Liver (tissue), 9 donors: ENCODE results near the gene GPAT3. TPM values are rescaled to one million over a fixed set of nuclear protein-coding genes. Genes with fewer than 3 reads are reported as not detected.

Source experiments
- DNase-seq: peaks from one replicate; pipeline ENCODE4 v3.0.0-alpha.2; 2017; ENCODE audit warnings: low spot score
- H3K27ac ChIP-seq, 2 donors: one replicate each; pipeline ENCODE4 v1.7.0; 2013; ENCODE audit warnings: inconsistent platforms in 2 of 2, low read length in 2 of 2, control low read depth in 1 of 2, low read depth in 1 of 2, mild to moderate bottlenecking in 1 of 2
- H3K27me3 ChIP-seq, 4 donors: one replicate each; pipeline versions ENCODE4 v1.6.1 to v1.7.0; 2013; ENCODE audit warnings: low read length in 3 of 4, inconsistent platforms in 1 of 4, mild to moderate bottlenecking in 1 of 4, moderate library complexity in 1 of 4; ENCODE audit not compliant: control insufficient read depth in 4 of 4, insufficient read depth in 4 of 4
- H3K36me3 ChIP-seq, 4 donors: one replicate each; pipeline versions ENCODE4 v1.6.1 to v1.7.0; 2013; ENCODE audit warnings: low read length in 3 of 4, mild to moderate bottlenecking in 3 of 4, low read depth in 1 of 4, moderate library complexity in 1 of 4; ENCODE audit not compliant: control insufficient read depth in 4 of 4, insufficient read depth in 3 of 4
- H3K4me1 ChIP-seq, 4 donors: one replicate each; pipeline versions ENCODE4 v1.6.1 to v1.7.0; 2013; ENCODE audit warnings: low read length in 3 of 4, mild to moderate bottlenecking in 3 of 4, moderate library complexity in 1 of 4; ENCODE audit not compliant: control insufficient read depth in 4 of 4, insufficient read depth in 4 of 4
- H3K4me3 ChIP-seq, 3 donors: one replicate each; pipeline versions ENCODE4 v1.6.1 to v1.7.0; 2013; ENCODE audit warnings: low read length in 3 of 3, control low read depth in 1 of 3, low read depth in 1 of 3, mild to moderate bottlenecking in 1 of 3
- H3K9ac ChIP-seq, 2 donors: one replicate each; pipeline ENCODE4 v1.7.0; 2013; ENCODE audit warnings: low read length in 2 of 2, mild to moderate bottlenecking in 2 of 2, moderate library complexity in 2 of 2, control low read depth in 1 of 2, low read depth in 1 of 2
- H3K9me3 ChIP-seq, 4 donors: one replicate each; pipeline versions ENCODE4 v1.6.1 to v1.7.0; 2013; ENCODE audit warnings: low read length in 3 of 4; ENCODE audit not compliant: control insufficient read depth in 4 of 4
- CTCF ChIP-seq: fragments of 150-350 bp; IDR thresholded peaks from 2 replicates; pipeline ENCODE4 v1.5.1; 2017; ENCODE audit warnings: improper control_type of control experiment, low read depth, low read length; ENCODE audit not compliant: missing input control
- EGR1 ChIP-seq, 2 donors: IDR thresholded peaks; 2 replicates each; pipeline ENCODE4 v1.6.1; 2016 to 2018; ENCODE audit warnings: antibody characterized with exemption in 2 of 2, low read depth in 2 of 2
- FOXA1 ChIP-seq: IDR thresholded peaks from 2 replicates; pipeline ENCODE4 v1.6.1; 2016; ENCODE audit warnings: antibody characterized with exemption
- FOXA2 ChIP-seq: IDR thresholded peaks from 2 replicates; pipeline ENCODE4 v1.6.1; 2016; ENCODE audit warnings: antibody characterized with exemption
- GABPA ChIP-seq, 2 donors: IDR thresholded peaks in 1 of 2; conservative IDR thresholded peaks in 1 of 2; 2 replicates each; pipeline ENCODE4 v1.6.1; 2016; ENCODE audit warnings: antibody characterized with exemption in 2 of 2, mild to moderate bottlenecking in 1 of 2, moderate library complexity in 1 of 2
- HNF4A ChIP-seq, 2 donors: conservative IDR thresholded peaks; 2 replicates each; pipeline ENCODE4 v1.6.1; 2016; ENCODE audit warnings: antibody characterized with exemption in 2 of 2, mild to moderate bottlenecking in 2 of 2
- HNF4G ChIP-seq: IDR thresholded peaks from 2 replicates; pipeline ENCODE4 v1.6.1; 2016; ENCODE audit warnings: antibody characterized with exemption
- JUND ChIP-seq, 2 donors: IDR thresholded peaks; 2 replicates each; pipeline ENCODE4 v1.6.1; 2016; ENCODE audit warnings: antibody characterized with exemption in 2 of 2
- NR2F2 ChIP-seq: IDR thresholded peaks from 2 replicates; pipeline ENCODE4 v1.6.1; 2016; ENCODE audit warnings: antibody characterized with exemption
- RAD21 ChIP-seq, 2 donors: IDR thresholded peaks; 2 replicates each; pipeline ENCODE4 v1.6.1; 2016; ENCODE audit warnings: antibody characterized with exemption in 2 of 2, mild to moderate bottlenecking in 2 of 2
- RXRA ChIP-seq, 2 donors: IDR thresholded peaks; 2 replicates each; pipeline ENCODE4 v1.6.1; 2017 to 2018; ENCODE audit warnings: antibody characterized with exemption in 2 of 2, mild to moderate bottlenecking in 1 of 2
- SP1 ChIP-seq: IDR thresholded peaks from 2 replicates; pipeline ENCODE4 v1.6.1; 2018; ENCODE audit warnings: antibody characterized with exemption, mild to moderate bottlenecking
- TAF1 ChIP-seq: conservative IDR thresholded peaks from 2 replicates; pipeline ENCODE4 v1.6.1; 2016; ENCODE audit warnings: antibody characterized with exemption, mild to moderate bottlenecking
- YY1 ChIP-seq: IDR thresholded peaks from 2 replicates; pipeline ENCODE4 v1.6.1; 2016; ENCODE audit warnings: antibody characterized with exemption, mild to moderate bottlenecking
- WGBS: extraction: QIAGEN DNeasy Blood & Tissue Kit; methylation state at CpG from one replicate; pipeline ENCODE4 v1.1.7; 2013; 5-methylcytosine and 5-hydroxymethylcytosine counted together
- polyA plus RNA-seq, 2 donors: library from polyadenylated mRNA; stranded (reverse) in 1 of 2; unstranded in 1 of 2; fragments of 200-250 nt in 1 of 2; fragments of >200 nt in 1 of 2; fragmentation: Nextera tagmentation in 1 of 2; extraction: Ambion mirVana in 1 of 2; gene quantifications; one replicate each; pipeline versions ENCODE4 v1.2.1 to v1.2.3, GENCODE V29; 2013 to 2015
- total RNA-seq, 2 donors: library from RNA; depleted of rRNA; stranded (reverse); fragments of >200 nt; gene quantifications; one replicate each; pipeline ENCODE4 v1.2.3, GENCODE V29; 2014
- TF ChIP-seq, protein P1 (sequence below): IDR thresholded peaks from 2 replicates; pipeline ENCODE4 v1.6.1; 2016; ENCODE audit warnings: antibody characterized with exemption, mild to moderate bottlenecking
- TF ChIP-seq, protein P2 (sequence below): IDR thresholded peaks from 2 replicates; pipeline ENCODE4 v1.6.1; 2016; ENCODE audit warnings: antibody characterized with exemption
- TF ChIP-seq, protein P3 (sequence below): IDR thresholded peaks from 2 replicates; pipeline ENCODE4 v1.6.1; 2016; ENCODE audit warnings: antibody characterized with exemption
- donor health status: healthy.
- donor health status: healthy.
- donor health status: healthy.
- donor health status: healthy.
- donor health status: healthy.

The GPAT3 gene
- total and polyA plus RNA-seq, 4 donors: 1.8 to 6.2 (median 4.5) TPM

DNA sequence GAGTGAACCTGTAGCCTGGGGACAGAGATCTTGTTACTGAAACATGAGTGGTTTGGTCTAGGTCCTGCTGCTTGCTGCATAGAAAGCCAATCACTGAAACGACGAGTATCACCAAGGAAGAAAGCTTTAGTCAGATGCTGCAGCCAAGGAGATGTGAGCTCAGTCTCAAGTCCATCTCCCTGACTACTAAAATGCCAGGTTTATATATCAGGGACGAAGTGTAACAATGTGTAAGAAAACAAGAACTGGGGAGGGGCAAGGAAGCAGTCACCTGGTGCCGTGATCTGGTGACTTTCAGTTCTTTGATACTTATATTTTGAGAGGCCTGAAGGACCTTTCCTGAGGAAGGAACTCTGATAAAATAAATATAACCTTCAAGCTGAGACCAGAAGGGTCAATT, 31.4 kb upstream of the GPAT3 start:
- H3K4me3 ChIP-seq: no peak overlapping the region
- no peaks in the 10 kb centered on the region for H3K36me3 ChIP-seq
- WGBS: 52% methylated on average over 4 of the region's 4 CpGs
- DNase-seq: no peak
- TF ChIP-seq HNF4A (conservative IDR thresholded peaks at IDR 0.05) (no peak), NR2F2 (no peak), GABPA (IDR thresholded peaks at IDR 0.05 in 1 of 2, conservative IDR thresholded peaks at IDR 0.05 in 1 of 2) (no peak), FOXA2 (no peak), TAF1 (no peak), RXRA (IDR thresholded peaks at IDR 0.05) (no peak), EGR1 (IDR thresholded peaks at IDR 0.05; ENCODE audit: low read depth in 2 of 2) (no peak), JUND (IDR thresholded peaks at IDR 0.05) (no peak), SP1 (no peak), CTCF (no peak), YY1 (no peak), FOXA1 (no peak), RAD21 (IDR thresholded peaks at IDR 0.05) (no peak), HNF4G (no peak)
- TF ChIP-seq, protein P1, sequence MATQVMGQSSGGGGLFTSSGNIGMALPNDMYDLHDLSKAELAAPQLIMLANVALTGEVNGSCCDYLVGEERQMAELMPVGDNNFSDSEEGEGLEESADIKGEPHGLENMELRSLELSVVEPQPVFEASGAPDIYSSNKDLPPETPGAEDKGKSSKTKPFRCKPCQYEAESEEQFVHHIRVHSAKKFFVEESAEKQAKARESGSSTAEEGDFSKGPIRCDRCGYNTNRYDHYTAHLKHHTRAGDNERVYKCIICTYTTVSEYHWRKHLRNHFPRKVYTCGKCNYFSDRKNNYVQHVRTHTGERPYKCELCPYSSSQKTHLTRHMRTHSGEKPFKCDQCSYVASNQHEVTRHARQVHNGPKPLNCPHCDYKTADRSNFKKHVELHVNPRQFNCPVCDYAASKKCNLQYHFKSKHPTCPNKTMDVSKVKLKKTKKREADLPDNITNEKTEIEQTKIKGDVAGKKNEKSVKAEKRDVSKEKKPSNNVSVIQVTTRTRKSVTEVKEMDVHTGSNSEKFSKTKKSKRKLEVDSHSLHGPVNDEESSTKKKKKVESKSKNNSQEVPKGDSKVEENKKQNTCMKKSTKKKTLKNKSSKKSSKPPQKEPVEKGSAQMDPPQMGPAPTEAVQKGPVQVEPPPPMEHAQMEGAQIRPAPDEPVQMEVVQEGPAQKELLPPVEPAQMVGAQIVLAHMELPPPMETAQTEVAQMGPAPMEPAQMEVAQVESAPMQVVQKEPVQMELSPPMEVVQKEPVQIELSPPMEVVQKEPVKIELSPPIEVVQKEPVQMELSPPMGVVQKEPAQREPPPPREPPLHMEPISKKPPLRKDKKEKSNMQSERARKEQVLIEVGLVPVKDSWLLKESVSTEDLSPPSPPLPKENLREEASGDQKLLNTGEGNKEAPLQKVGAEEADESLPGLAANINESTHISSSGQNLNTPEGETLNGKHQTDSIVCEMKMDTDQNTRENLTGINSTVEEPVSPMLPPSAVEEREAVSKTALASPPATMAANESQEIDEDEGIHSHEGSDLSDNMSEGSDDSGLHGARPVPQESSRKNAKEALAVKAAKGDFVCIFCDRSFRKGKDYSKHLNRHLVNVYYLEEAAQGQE: no peak
- TF ChIP-seq, protein P2, sequence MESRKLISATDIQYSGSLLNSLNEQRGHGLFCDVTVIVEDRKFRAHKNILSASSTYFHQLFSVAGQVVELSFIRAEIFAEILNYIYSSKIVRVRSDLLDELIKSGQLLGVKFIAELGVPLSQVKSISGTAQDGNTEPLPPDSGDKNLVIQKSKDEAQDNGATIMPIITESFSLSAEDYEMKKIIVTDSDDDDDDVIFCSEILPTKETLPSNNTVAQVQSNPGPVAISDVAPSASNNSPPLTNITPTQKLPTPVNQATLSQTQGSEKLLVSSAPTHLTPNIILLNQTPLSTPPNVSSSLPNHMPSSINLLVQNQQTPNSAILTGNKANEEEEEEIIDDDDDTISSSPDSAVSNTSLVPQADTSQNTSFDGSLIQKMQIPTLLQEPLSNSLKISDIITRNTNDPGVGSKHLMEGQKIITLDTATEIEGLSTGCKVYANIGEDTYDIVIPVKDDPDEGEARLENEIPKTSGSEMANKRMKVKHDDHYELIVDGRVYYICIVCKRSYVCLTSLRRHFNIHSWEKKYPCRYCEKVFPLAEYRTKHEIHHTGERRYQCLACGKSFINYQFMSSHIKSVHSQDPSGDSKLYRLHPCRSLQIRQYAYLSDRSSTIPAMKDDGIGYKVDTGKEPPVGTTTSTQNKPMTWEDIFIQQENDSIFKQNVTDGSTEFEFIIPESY: no peak
- TF ChIP-seq, protein P3, sequence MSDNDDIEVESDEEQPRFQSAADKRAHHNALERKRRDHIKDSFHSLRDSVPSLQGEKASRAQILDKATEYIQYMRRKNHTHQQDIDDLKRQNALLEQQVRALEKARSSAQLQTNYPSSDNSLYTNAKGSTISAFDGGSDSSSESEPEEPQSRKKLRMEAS: no peak
- no peaks in the 10 kb centered on the region for H3K4me1 ChIP-seq
- H3K27me3 ChIP-seq: no peaks in the 10 kb centered on the region
- H3K9ac ChIP-seq: no peak overlapping the region
- H3K9me3 ChIP-seq: no peaks in the 10 kb centered on the region
- H3K27ac ChIP-seq: no peak overlapping the region

GRCh38 chr4:83504996-83505395, 30.9 kb upstream of the GPAT3 start:
- Histone ChIP-seq H3K4me3 (no peak overlapping the region), H3K4me1 (no peaks in the 10 kb centered on the region), H3K9me3 (no peaks in the 10 kb centered on the region), H3K27me3 (no peaks in the 10 kb centered on the region), H3K9ac (no peak overlapping the region), H3K36me3 (no peaks in the 10 kb centered on the region), H3K27ac (no peak overlapping the region)
- 85% methylated on average over 10 of the region's 10 CpGs for WGBS
- no peak for DNase-seq
- TF ChIP-seq HNF4G (no peak), TAF1 (no peak), HNF4A (conservative IDR thresholded peaks at IDR 0.05) (no peak), GABPA (IDR thresholded peaks at IDR 0.05 in 1 of 2, conservative IDR thresholded peaks at IDR 0.05 in 1 of 2) (peak in 1 of 2 donors; percentile 37)
